Erythroblast (primary cell): Measurements from ENCODE around the gene HIPK4.

Source experiments
- GATA1 ChIP-seq: IDR thresholded peaks from 2 replicates; pipeline ENCODE4 v1.6.1; 2011; ENCODE audit warnings: low read depth, mild to moderate bottlenecking, control low read depth, low read length, moderate library complexity
- POLR2A ChIP-seq: IDR thresholded peaks from 2 replicates; pipeline ENCODE4 v1.6.1; 2011; ENCODE audit warnings: mild to moderate bottlenecking, low read length

DNA sequence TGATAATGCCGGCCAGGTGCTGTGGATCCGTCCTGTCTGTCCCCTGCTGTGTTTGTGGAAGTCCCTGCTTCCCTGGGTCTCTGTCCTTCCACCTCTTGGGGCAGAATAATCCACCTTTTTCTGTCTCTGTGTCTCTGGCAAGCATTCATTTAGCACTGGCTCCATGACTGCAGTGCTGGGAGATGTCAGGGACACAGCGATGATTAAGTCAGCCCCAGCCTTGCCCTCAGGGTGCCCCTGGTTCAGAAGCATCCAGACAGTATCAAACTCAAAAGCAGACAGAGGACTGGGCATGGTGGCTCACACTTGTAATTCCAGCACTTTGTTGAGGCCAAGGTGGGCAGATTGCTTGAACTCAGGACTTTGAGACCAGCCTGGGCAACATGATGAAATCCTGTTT lies 1.5 kb downstream of the HIPK4 start:
- TF ChIP-seq POLR2A (no peak), GATA1 (no peak)
